Ectodermal cell (in vitro differentiated cells): ENCODE measurements around the gene EMCN. TPM values are rescaled to one million over a fixed set of nuclear protein-coding genes. Genes with fewer than 3 reads are reported as not detected.

Experiments
- H3K27ac ChIP-seq: 2 replicates; pipeline ENCODE4 v1.7.0; 2013; ENCODE audit warnings: mild to moderate bottlenecking, low read depth, low read length; ENCODE audit not compliant: insufficient read depth, poor library complexity, severe bottlenecking
- H3K27me3 ChIP-seq: 2 replicates; pipeline ENCODE4 v1.7.0; 2013; ENCODE audit warnings: mild to moderate bottlenecking, low read length; ENCODE audit not compliant: insufficient read depth, control insufficient read depth, poor library complexity, severe bottlenecking
- H3K36me3 ChIP-seq: one replicate; pipeline ENCODE4 v1.7.0; 2013; ENCODE audit warnings: low read length; ENCODE audit not compliant: control insufficient read depth, insufficient read depth
- H3K4me1 ChIP-seq: one replicate; pipeline ENCODE4 v1.7.0; 2013; ENCODE audit warnings: low read length; ENCODE audit not compliant: control insufficient read depth, insufficient read depth
- H3K4me3 ChIP-seq: 2 replicates; pipeline ENCODE4 v1.7.0; 2013; ENCODE audit warnings: low read depth, low read length, control low read depth; ENCODE audit not compliant: insufficient read depth
- H3K9me3 ChIP-seq: 2 replicates; pipeline ENCODE4 v1.7.0; 2013; ENCODE audit warnings: mild to moderate bottlenecking, low read length, moderate library complexity; ENCODE audit not compliant: control insufficient read depth
- WGBS, 2 experiments: methylation state at CpG; one replicate each; pipeline ENCODE4 v1.1.7; 2013; ENCODE audit warnings: missing lambda C conversion rate in 2 of 2; 5-methylcytosine and 5-hydroxymethylcytosine counted together
- polyA plus RNA-seq, 4 experiments: library from polyadenylated mRNA; stranded (reverse); fragments of 50-300 nt; gene quantifications; one replicate each; pipeline ENCODE4 v1.2.3, GENCODE V29; 2013

EMCN gene
- polyA plus RNA-seq (2013, experiment 1 of 4): not detected
- polyA plus RNA-seq (2013, experiment 2 of 4): 0.41 TPM
- 0.27 TPM for polyA plus RNA-seq (2013, experiment 3 of 4)
- polyA plus RNA-seq (2013, experiment 4 of 4): 0.28 TPM

DNA sequence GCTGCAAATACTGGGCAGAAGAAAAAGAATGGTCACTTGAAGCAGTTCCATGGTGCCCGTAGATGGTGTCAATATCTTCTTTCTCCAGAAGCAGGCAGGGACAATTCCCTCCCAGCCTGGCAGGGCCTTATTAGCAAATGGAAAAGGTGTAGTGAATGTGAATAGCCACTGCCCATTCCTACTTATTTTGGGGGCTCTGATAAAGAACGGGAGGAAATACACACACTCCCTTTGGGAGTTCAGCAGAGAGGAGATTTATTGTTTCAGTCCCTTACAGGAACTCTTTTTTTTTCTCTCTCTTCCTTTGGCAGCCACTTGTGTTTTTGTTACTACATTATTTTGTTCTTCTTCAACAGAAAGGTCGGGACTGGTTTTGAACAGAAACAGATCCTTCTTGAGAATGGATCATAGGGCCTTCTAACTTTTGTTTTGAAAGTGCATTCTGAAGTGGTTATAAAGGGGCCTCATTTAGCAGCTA lies at the start of gene EMCN:
Gene EMCN (minus strand): TSS at position 159 of the 478 bp plus-strand sequence. CDS start 108 bp downstream, at position 51.
- H3K27ac ChIP-seq: no peak within 1 kb of the TSS
- H3K27me3 ChIP-seq: no peaks in the 10 kb centered on the region
- no peaks in the 10 kb centered on the region for H3K9me3 ChIP-seq
- WGBS, 2 experiments: 86 to 96% methylated on average over 3 of the region's 3 CpGs
- H3K36me3 ChIP-seq: no peaks in the 10 kb centered on the region
- no peak within 1 kb of the TSS for H3K4me3 ChIP-seq
- H3K4me1 ChIP-seq: no peaks in the 10 kb centered on the region

DNA sequence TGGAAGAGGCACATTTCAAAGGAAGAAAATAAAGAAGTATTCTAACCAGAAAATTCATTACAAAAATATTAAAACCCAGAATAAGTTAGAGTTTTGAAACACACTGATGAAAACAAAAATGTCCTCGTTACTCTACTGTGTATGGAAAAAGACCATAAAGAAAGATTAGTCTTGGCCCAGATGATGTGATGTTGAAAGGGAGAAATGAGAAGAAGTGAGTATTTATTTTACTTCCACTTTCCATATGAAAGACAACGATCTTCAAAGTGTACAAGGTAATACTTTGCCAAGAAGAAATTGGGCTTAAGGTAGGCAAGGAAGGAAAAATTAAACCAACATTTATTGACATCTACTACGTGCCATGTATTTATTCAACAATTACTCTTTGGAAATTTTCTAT lies 48.6 kb upstream of the EMCN start:
- no peaks in the 10 kb centered on the region for H3K4me1 ChIP-seq
- H3K27me3 ChIP-seq: no peaks in the 10 kb centered on the region
- H3K4me3 ChIP-seq: no peak overlapping the region
- H3K27ac ChIP-seq: no peak overlapping the region
- 100% methylated on average over 1 to 2 of the region's 3 CpGs for WGBS, 2 experiments
- H3K36me3 ChIP-seq: no peaks in the 10 kb centered on the region
- no peaks in the 10 kb centered on the region for H3K9me3 ChIP-seq

DNA sequence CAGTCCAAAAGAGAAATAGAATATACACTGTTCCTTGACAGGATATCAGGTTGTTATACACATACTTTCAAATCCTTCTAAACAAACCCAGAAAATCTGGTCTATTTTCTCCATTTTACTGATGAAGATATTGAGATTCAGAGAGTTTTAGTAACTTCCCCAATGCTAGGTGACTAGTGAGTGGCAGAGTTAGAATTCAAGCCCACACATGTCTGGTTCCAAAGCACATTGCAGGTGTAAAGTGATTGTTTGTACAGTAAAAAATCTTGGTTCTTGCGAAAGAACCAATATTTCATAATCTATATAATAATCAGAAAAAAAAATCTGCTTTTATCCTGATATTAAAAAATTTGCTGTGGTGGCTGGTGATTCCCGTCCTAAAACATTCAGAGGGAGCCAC lies 39.5 kb upstream of the EMCN start:
- Histone ChIP-seq H3K4me3 (no peak overlapping the region), H3K27ac (no peak overlapping the region), H3K36me3 (no peaks in the 10 kb centered on the region), H3K27me3 (no peaks in the 10 kb centered on the region), H3K9me3 (no peaks in the 10 kb centered on the region), H3K4me1 (no peaks in the 10 kb centered on the region)
- no CpG with 5 or more reads among the region's 2 CpGs for WGBS, 2 experiments

DNA sequence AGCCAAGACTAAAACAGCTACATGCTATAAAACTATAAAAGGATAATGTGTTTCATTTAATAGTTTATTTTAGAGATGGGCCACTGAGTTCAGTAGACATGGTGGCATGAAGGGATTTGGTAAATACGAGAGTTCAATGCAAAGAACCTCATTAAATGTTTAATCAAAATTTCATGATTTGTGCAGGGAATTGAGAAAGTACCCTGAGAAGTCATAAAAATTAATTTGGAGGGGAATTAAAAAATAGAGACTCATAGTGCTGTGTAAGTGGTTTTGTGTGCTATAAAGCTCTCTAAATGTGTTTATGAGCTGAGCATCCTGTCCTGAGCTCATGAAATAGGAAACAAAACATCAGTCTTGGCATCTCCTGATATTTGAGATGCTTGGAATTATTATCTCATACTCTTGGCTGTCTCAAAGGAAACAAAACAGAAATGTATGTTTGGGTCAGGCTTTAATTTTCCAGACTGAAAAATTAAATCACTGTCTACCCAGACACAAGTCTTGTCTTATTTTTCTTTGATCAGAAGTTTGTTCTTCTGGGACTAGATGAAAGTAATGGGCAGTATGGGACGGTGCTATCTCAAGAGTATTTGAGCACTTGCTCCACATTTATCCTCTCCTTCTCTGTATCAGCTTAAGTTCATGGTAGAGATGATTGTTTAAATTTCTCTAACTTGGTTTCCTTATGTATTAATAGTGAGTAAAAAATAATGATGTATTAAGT lies 38.0 kb upstream of the EMCN start:
- no peaks in the 10 kb centered on the region for H3K36me3 ChIP-seq
- WGBS, 2 experiments: 75 to 84% methylated on average over 1 to 2 of the region's 2 CpGs
- H3K27me3 ChIP-seq: no peaks in the 10 kb centered on the region
- no peak overlapping the region for H3K27ac ChIP-seq
- H3K4me3 ChIP-seq: no peak overlapping the region
- H3K9me3 ChIP-seq: no peaks in the 10 kb centered on the region
- H3K4me1 ChIP-seq: no peaks in the 10 kb centered on the region

DNA sequence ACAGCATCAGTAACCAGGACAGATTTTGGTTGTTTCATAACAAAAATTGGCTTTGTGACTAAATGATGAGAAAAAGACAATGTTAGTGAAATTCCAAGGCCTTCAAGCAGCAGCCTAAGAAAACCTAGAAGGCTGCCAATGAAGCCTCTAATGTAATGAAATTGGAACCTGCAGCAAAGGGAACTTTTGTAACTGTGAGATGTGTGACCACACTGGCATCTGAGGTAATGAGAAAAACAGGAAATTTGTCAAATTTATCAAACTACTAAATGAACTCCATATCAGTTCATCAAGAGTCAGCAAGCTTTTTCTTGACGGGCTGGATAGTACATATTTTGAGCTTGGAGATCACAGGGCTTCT lies 30.4 kb upstream of the EMCN start:
- Histone ChIP-seq H3K9me3 (no peaks in the 10 kb centered on the region), H3K4me1 (no peaks in the 10 kb centered on the region), H3K4me3 (no peak overlapping the region), H3K36me3 (no peaks in the 10 kb centered on the region), H3K27me3 (no peaks in the 10 kb centered on the region), H3K27ac (no peak overlapping the region)
- WGBS, 2 experiments: 80% methylated on average over 1 of the region's 1 CpG; no CpG with 5 or more reads in 1 of the 2 experiments

GRCh38 chr4:100547541-100548199 lies 29.8 kb upstream of the EMCN start:
- H3K27ac ChIP-seq: no peak overlapping the region
- H3K4me3 ChIP-seq: no peak overlapping the region
- WGBS, 2 experiments: 79 to 80% methylated on average over 6 of the region's 6 CpGs
- H3K27me3 ChIP-seq: no peaks in the 10 kb centered on the region
- H3K4me1 ChIP-seq: no peaks in the 10 kb centered on the region
- no peaks in the 10 kb centered on the region for H3K9me3 ChIP-seq
- no peaks in the 10 kb centered on the region for H3K36me3 ChIP-seq

DNA sequence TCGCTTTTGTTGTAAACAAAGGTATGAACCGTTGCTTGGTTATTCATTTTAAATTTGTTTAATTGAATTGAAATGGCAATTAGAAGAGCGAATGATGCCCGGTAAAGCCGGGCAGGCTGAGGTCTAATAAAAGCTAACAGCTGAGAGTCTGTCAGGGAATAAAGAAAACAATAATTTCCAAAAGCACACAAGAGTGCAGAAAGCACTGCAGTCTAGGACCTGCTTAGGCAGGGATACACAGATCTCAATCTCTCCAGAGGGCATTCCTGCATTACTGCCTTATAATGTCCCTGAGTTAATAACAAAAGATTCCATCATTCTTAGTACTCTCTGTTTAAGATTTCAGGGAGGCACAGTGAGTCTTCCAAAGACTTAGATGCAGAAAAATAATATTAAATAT lies 27.6 kb upstream of the EMCN start:
- no peaks in the 10 kb centered on the region for H3K9me3 ChIP-seq
- no peak overlapping the region for H3K27ac ChIP-seq
- 89 to 94% methylated on average over 5 of the region's 5 CpGs for WGBS, 2 experiments
- H3K4me3 ChIP-seq: no peak overlapping the region
- H3K36me3 ChIP-seq: no peaks in the 10 kb centered on the region
- no peaks in the 10 kb centered on the region for H3K4me1 ChIP-seq
- H3K27me3 ChIP-seq: no peaks in the 10 kb centered on the region

GRCh38 chr4:100540131-100540530 lies 22.3 kb upstream of the EMCN start:
- no peaks in the 10 kb centered on the region for H3K4me1 ChIP-seq
- H3K36me3 ChIP-seq: no peaks in the 10 kb centered on the region
- H3K27ac ChIP-seq: no peak overlapping the region
- H3K27me3 ChIP-seq: no peaks in the 10 kb centered on the region
- H3K9me3 ChIP-seq: no peaks in the 10 kb centered on the region
- H3K4me3 ChIP-seq: no peak overlapping the region

GRCh38 chr4:100539706-100540105 lies 21.9 kb upstream of the EMCN start:
- no peaks in the 10 kb centered on the region for H3K27me3 ChIP-seq
- 89 to 91% methylated on average over 4 of the region's 4 CpGs for WGBS, 2 experiments
- H3K36me3 ChIP-seq: no peaks in the 10 kb centered on the region
- no peaks in the 10 kb centered on the region for H3K9me3 ChIP-seq
- H3K4me3 ChIP-seq: no peak overlapping the region
- H3K27ac ChIP-seq: no peak overlapping the region
- no peaks in the 10 kb centered on the region for H3K4me1 ChIP-seq

- no peak overlapping the region for H3K4me3 ChIP-seq
- no peaks in the 10 kb centered on the region for H3K27me3 ChIP-seq
- H3K4me1 ChIP-seq: no peaks in the 10 kb centered on the region
- H3K36me3 ChIP-seq: no peaks in the 10 kb centered on the region
- no peak overlapping the region for H3K27ac ChIP-seq
- 88 to 100% methylated on average over 1 of the region's 1 CpG for WGBS, 2 experiments
- no peaks in the 10 kb centered on the region for H3K9me3 ChIP-seq
Observed at GRCh38 chr4:100533741-100534140, 15.9 kb upstream of the EMCN start.
